C1 segment of cervical spinal cord (tissue), 14 donors: ENCODE results near the gene CATSPERE.
"Not testable (repeated sequence)": the region's sequence is repeated elsewhere in the genome, so short reads cannot be mapped to it uniquely, and the experiment has no call there.

Experiments
- DNase-seq, 14 donors: peaks; one replicate each; lab custom pipeline; 2025; lab: John Stamatoyannopoulos, UW

CATSPERE gene

DNA sequence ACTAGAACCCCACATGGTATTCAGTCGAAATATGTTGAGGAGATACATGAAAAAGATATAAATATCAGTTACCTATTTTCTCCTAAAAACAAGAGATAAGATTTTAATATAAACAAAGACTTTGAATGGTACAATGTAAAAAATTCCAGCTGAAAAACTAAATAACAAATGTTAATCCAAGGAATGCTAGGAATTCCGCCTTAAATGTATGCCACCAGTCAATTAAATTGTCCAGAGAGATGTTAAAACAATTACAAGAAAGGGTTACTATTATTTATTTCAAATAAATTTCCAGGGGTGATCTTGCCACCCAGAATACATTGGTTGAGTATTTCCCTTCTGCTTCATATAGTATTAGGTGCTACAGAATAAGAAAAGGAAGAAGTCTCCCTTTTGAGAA lies 13.5 kb upstream of the CATSPERE start:
- DNase-seq: no peak

- DNase-seq: no peak
Measured at GRCh38 chr1:244448279-244449036, 12.6 kb upstream of the CATSPERE start.

DNA sequence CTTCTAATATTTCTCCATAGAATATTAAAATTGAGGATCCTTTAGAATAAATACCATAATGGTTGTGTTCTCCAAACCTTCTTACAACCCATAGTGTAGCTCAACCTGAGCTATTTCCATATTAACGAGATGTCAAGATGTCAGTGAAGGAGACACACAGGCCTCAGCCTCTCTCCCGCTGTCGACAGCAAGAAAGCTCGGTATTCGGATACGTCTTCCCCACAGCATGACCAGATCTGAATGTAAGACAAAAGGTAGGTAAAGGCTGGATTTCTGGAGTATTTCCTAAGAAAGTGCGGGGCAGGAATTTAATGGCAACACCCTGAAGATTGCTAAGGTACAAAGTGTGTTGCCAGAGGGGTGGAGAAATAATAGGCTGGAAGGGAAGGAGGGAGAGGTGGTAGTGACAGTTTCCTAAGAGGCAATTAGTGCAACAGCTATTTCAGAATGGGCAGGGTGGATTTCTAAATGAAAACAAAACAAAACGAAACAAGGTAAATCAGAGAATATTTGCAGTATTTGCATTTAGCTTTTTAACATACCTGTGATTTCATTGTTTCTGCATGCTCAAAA lies 11.1 kb upstream of the CATSPERE start:
- no peak for DNase-seq

DNA sequence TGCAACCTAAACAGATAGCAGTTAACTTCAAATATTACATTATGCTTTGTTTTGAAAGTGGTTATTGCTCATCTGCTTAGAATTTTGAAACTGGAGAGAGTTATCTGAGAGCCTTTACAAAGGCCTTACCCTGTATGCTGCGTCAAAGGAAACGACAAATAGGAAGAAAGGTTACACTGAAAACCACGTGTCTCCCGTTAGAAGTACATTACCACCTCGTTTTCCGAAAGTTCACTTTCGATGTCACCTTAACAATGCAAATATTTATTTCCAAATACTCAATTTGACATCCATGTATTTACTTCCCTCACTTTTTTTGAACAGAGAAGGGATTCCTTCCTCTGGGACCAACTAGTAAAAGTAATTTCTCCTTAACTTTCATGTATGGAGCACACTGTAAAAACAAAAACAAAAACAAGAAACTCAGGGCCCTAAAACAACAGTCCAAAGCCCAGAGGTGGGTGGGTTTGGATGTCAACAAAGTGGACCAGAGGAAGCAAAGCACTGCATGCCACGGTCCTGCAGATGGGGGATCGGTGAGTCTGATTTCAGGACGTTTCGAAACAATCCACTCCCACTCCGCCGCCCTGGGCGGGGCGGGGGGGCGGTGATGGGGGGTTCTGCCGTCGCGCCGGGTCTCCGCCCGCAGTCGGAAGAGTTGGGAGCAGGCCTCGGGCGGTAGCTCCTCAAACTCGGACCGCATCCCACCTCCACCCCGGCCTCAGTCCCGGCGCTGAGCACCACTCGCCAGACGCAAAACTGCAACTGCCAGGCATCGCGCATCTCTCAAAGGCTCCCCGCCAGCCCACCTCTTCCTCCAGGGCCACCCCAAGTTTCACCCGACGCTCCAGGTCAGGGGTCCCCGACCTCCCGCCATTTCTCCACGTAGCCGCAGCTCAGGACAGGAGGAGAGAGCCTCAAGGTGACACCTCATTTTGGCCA lies 10.2 kb upstream of the CATSPERE start:
- DNase-seq: peak in 9 of 14 donors; percentile 34 to 69 (median 55)

DNA sequence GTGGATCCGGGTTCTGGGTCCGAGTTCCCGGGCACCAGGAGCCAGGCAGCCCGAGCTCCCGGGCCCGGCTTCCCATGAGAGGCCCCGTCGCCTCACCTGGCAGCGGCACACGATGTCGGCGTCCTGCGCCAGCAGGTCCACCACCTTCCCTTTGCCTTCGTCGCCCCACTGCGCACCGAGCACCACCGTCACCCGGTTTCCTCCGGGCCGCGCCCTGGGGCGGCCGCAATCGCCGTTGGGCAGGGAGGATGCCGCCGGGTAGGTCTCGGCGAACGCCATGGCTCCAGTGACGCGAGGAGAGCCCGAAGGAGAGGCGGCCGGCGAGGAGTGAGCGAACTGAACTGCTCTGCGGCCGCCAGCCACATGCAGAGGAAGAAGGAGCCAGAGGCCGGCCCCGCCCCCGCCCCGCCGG lies 9.5 kb upstream of the CATSPERE start, which contains the start of gene ADSS2:
Gene ADSS2 (minus strand): TSS at position 371 of the 412 bp plus-strand sequence. CDS start 92 bp downstream, at position 279.
- no peak for DNase-seq

DNA sequence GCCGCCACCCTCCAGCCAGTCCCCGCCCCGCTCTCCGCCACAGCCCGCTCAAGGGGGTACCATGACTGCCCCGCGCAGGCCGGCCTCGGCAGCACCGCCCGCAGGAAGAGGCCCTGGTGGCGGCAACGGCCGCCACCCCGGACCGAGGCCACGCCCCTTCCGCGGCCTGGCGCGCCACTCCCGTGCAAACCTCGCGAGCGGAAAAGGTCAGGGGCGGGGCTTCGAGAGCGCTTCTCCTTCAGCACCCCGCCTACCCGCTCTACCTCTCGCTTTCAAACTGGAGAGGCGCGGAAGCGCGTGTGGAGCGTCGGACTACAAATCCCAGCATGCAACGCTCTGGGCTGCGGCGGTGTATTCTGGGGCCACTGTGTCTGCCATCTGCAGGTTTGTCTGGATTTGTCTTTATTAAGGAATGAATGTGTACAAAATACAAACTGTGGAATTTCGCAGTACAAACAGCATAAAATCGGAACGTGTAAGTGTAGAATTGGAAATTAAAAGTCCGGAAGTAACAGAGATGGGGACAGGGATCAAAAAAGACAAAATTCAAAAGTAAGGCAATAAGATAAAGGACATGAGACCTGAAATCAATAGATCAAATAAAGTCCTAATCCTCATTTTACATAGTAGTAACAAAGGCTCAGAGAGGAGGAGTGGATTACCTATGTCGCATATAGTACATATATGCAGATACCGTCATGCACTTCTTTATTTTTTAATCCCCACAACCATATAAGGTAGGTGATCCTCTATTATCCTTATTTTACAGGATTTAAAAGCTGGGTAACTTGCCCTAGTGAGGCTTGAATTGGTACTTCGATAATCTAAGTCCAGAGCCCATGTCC lies 8.9 kb upstream of the CATSPERE start:
- DNase-seq: peak; percentile 86 to 99 (median 96)

- DNase-seq: no peak
Measured at GRCh38 chr1:244454412-244454811, 6.7 kb upstream of the CATSPERE start.

- DNase-seq: no peak
Measured at GRCh38 chr1:244456586-244456985, 4.5 kb upstream of the CATSPERE start.

GRCh38 chr1:244458781-244459180 lies 2.3 kb upstream of the CATSPERE start:
- no peak for DNase-seq

GRCh38 chr1:244460197-244460596 lies 876 bp upstream of the CATSPERE start:
- DNase-seq: no peak

DNA sequence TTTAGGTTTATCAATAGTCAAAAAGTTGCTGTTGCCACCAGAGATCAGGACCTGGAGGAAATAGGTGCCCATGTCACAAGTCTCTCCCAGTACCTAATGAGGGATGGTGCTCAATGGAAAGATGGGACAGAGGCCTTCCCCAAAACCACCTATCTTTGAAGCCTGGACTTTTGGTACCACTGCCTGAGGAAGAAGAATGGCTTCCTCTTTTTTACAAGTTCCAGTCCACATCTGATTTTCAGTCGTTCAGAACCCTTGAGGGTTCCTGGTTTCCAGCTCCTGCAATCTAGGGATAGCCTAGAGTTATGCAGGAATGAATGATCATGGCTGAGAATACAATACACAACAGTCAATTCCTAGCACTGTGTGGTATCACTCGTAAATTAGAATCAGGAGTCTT lies 5.7 kb downstream of the CATSPERE start:
- DNase-seq: no peak

DNA sequence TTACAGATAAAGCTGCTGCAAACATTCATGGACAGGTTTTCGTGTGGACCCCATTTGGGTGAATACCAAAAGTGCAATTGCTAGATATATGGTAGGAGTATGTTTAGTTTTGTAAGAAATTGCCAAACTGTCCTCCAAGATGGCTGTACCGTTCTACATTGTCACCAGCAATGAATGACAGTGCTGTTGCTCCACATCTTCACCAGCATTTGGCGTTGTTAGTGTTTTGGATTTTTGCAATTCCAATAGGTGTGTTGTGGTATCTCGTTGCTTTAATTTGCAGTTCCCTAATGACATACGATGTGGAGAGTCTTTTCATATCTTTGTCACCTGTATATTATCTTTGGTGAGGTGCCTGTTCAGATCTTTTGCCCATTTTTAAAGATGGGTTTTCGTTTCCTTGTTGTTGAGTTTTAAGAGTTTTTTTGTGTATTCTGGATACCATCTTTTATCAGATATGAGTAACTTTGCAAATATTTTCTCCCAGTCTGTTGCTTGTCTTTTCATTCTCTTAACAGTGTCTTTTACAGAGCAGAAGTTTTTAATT lies 12.1 kb downstream of the CATSPERE start:
- DNase-seq: no peak

DNA sequence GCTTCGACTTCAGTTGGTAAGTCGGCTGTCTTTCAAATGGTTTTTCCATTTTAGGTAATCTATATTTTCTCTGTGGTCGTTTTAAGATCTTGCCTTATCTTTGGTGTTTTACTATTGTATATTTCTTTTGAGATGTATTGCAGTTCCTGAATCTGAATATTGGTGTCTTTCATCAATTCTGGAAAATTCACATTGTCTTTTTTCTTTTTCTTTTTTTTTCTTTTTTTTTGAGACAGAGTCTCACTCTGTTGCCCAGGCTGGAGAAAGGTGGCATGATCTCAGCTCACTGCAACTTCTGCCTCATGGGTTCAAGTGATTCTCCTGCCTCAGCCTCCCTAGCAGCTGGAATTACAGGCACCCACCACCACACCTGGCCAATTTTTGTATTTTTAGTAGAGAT lies 23.9 kb downstream of the CATSPERE start:
- DNase-seq: not testable (repeated sequence)

- no peak for DNase-seq
Measured at GRCh38 chr1:244494653-244495052, 33.6 kb downstream of the CATSPERE start.

GRCh38 chr1:244496186-244496585 lies 35.1 kb downstream of the CATSPERE start:
- DNase-seq: no peak

DNA sequence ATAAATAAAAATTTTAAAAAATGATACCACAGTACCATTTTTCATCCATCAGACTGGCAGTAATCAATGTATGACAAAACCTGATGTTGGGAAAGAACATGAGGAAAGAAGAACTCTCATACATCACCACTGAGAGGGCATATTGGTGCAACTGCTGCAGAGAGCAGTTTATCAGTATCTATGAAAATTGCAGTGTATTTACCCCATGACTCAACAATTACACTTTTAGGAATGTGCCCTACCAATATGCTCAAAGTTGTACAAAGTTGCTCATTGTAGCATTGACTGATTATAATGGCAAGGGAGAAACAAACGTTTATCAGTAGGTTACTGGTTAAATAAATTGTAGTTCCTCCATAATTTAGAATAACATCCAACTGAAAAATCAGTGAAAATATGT lies 36.7 kb downstream of the CATSPERE start:
- DNase-seq: no peak

DNA sequence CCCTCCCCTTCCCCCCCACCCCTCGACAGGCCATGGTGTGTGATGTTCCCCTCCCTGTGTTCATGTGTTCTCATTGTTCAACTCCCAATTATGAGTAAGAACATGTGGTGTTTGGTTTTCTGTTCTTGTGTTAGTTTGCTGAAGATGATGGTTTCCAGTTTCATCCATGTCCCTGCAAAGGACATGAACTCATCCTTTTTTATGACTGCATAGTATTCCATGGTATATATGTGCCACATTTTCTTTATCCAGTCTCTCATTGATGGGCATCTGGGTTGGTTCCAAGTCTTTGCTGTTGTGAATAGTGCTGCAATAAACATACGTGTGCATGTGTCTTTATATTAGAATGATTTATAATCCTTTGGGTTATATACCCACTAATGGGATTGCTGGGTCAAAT lies 38.4 kb downstream of the CATSPERE start:
- not testable (repeated sequence) for DNase-seq

- DNase-seq: not testable (repeated sequence)
Measured at GRCh38 chr1:244500515-244500914, 39.4 kb downstream of the CATSPERE start.

DNA sequence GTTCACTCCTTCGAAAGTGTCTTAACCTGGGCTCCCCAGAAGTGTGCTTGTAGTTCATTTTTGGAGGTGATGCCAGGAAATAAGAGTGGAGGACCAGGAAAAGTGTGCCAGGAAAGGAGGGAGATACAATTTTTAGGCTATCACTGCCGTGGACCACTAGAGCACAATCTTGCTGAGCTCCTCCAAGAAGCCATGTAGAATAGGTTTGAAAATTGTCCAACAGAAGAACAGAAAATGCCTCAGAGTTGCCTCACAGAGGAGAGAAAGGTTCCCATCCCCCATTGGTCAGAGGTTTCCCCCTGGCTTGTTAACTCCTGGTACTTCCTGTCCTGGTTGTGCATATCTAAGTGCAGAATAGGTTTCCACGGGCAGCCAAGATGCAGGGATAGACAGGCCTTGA lies 41.6 kb downstream of the CATSPERE start:
- DNase-seq: no peak

- no peak for DNase-seq
Measured at GRCh38 chr1:244513493-244513892, 52.4 kb downstream of the CATSPERE start.

DNA sequence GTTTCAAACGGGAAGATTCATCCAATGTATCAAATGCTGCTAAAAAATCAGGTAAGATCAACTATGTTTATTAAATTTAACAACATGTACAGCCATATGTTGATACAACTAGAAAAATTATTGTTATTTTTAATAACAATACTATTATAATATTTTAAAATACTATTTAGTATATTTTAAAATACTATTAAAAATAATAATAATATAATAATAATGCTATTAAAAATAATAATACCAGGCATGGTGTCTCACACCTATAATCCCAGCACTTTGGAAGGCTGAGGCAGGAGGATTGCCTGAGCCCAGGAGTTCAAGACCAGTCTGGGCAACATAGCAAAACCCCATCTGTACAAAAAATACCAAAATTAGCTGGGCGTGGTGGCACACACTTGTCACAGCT lies 54.6 kb downstream of the CATSPERE start:
- DNase-seq: no peak
